Panc1 (cell line): ENCODE results near the gene ATP10A.

Experiments used
- CTCF ChIP-seq: fragments of 450-650 bp; IDR thresholded peaks from 2 replicates; pipeline ENCODE4 v1.5.1; 2017; ENCODE audit warnings: mild to moderate bottlenecking
- POLR2AphosphoS5 ChIP-seq: IDR thresholded peaks from 2 replicates; pipeline ENCODE4 v1.6.1; 2012; ENCODE audit warnings: mild to moderate bottlenecking, low read depth, low read length, moderate library complexity
- REST ChIP-seq, 2 experiments: IDR thresholded peaks; 2 replicates each; pipeline ENCODE4 v1.6.1; 2011 to 2012; ENCODE audit warnings: low read depth in 2 of 2, control low read depth in 1 of 2, low read length in 1 of 2, mild to moderate bottlenecking in 1 of 2, moderate library complexity in 1 of 2; ENCODE audit not compliant: insufficient read depth in 1 of 2

- TF ChIP-seq POLR2AphosphoS5, result no peak
- no peak for TF ChIP-seq CTCF
- TF ChIP-seq REST (IDR thresholded peaks at IDR 0.05; ENCODE audit: insufficient read depth in 1 of 2, low read depth in 2 of 2, low read length in 1 of 2), result no peak
Observed at GRCh38 chr15:25727116-25727515, 136.0 kb downstream of the ATP10A start.
